Measurements from ENCODE around the gene CHST11.

DNA sequence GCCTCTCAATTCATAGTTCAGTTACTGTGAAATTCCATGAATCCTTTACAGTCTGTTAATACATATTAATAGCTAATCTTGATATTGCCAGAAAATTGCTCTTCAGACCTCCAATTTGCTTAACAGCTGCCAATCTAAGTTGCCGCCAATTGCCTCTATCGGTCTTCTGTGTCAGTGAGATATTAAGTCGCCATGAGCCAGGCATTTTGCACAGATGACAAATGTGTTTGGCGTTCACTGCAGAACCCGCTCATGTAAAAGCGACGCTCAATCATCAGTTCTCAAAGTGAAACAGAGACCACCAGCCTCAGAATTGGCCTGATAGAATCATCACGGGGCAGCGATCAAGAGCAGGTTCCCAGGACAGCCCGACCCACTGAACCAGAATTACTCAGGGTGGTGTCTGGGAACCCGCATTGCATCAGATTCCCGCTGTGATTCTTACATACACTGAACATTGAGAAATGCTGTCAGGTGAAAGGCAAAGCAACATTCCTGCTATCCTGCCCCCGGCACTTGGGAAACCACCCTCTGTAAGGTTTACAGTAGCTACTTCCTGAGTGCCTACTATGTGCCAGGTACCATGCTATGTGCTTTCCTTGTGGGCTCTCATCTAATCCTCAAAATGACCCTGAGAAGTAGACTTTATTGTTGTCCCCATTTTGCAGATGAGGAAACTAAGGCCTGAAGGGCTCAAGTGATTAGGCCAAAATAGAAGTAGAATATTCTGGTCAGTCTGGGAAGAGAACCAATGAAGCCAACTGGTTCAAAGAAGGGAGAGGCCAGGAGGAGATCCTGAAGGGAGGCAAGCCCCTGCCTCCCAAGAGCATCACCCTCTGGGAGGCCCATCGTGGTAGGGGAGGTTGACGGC, 285.0 kb downstream of the CHST11 start:
- TF ChIP-seq CTCF (IDR thresholded peaks at IDR 0.05; ENCODE audit: insufficient read depth, low read length, poor library complexity, severe bottlenecking) (no peak), EZH2phosphoT487 (conservative IDR thresholded peaks at IDR 0.05; ENCODE audit: low read length) (no peak)
